NCI-H69 (cell line): ENCODE results near the gene EMSY.

Experiments used
- DNase-seq: peaks from one replicate; lab custom pipeline; 2025; lab: John Stamatoyannopoulos, UW

EMSY gene

GRCh38 chr11:76456571-76456970 lies 11.8 kb downstream of the EMSY start:
- DNase-seq, result no peak

GRCh38 chr11:76459299-76459698 lies 14.5 kb downstream of the EMSY start:
- peak; percentile 18 for DNase-seq

GRCh38 chr11:76459846-76460245 lies 15.0 kb downstream of the EMSY start:
- no peak for DNase-seq

GRCh38 chr11:76462317-76462716 lies 17.5 kb downstream of the EMSY start:
- DNase-seq, result no peak

- DNase-seq, result no peak
These were observed 20.9 kb downstream of the EMSY start for GRCh38 chr11:76465701-76466100.

- DNase-seq, result no peak
These were observed 21.8 kb downstream of the EMSY start for GRCh38 chr11:76466666-76467065.

GRCh38 chr11:76469141-76469540 lies 24.3 kb downstream of the EMSY start:
- DNase-seq, result no peak

- no peak for DNase-seq
These were observed 26.6 kb downstream of the EMSY start for GRCh38 chr11:76471382-76471781.

- no peak for DNase-seq
These were observed 35.4 kb downstream of the EMSY start for GRCh38 chr11:76480241-76480640.

- no peak for DNase-seq
These were observed 46.8 kb downstream of the EMSY start for GRCh38 chr11:76491644-76492043.

GRCh38 chr11:76493040-76493439 lies 48.2 kb downstream of the EMSY start:
- DNase-seq, result no peak

GRCh38 chr11:76493626-76494539 lies 49.1 kb downstream of the EMSY start:
- DNase-seq, result no peak

- DNase-seq, result no peak
These were observed 50.2 kb downstream of the EMSY start for GRCh38 chr11:76495019-76495418.

- DNase-seq, result no peak
These were observed 51.4 kb downstream of the EMSY start for GRCh38 chr11:76496174-76496573.

GRCh38 chr11:76501526-76502202 lies 56.8 kb downstream of the EMSY start:
- no peak for DNase-seq

GRCh38 chr11:76506833-76507232 lies 62.0 kb downstream of the EMSY start:
- no peak for DNase-seq

- no peak for DNase-seq
These were observed 65.5 kb downstream of the EMSY start for GRCh38 chr11:76510060-76511047.

GRCh38 chr11:76512851-76513653 lies 68.2 kb downstream of the EMSY start:
- peak; percentile 46 for DNase-seq

GRCh38 chr11:76513654-76514034 lies 68.8 kb downstream of the EMSY start:
- no peak for DNase-seq

GRCh38 chr11:76515494-76515893 lies 70.7 kb downstream of the EMSY start:
- DNase-seq, result no peak

- DNase-seq, result peak; percentile 97
These were observed 78.3 kb downstream of the EMSY start for GRCh38 chr11:76523147-76523546.
